T-helper 1 cell treated with Interleukin-12 subunit alpha and Interleukin-12 subunit beta and Interleukin-4 antibody, amounts not matched to agents 30 ng/mL and 1 ng/mL, for 36 hours (primary cell): ENCODE data around the gene CLDND2. TPM values are rescaled to one million over a fixed set of nuclear protein-coding genes. Genes with fewer than 3 reads are reported as not detected.

Experiments used
- intact Hi-C: fragments of 100-400 bp; cut with micrococcal nuclease; formaldehyde crosslinking; loops from one replicate; pipeline ENCODE4 v1.15.1; 2024
- total RNA-seq: library from RNA; stranded (reverse); gene quantifications from 2 replicates; pipeline ENCODE4 v1.2.3, GENCODE V29; 2022

Gene CLDND2
- total RNA-seq, 1 donor from 2014 or later = 6.0 TPM

GRCh38 chr19:51386882-51387520, 18.2 kb upstream of the CLDND2 start:
- intact Hi-C loops = no loop called here

DNA sequence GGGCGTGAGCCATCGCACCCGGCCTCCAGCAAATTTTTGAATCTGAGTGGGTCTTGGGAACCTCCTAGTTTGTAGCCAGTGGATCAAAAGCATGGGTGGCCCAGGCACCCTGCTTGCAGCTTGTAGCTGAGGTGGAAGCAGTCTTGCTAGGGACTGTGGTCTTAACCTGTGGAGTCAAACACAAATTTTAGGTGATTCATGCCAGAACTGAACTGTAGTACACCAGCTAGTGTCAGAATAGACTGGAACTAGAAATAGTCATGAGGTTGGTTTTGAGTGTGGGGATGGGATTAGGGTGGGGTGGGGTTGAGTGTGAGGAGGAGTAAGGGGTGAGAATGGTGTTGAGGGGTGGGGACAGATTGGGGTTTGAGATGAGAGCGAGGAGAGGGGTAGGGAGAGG, 13.2 kb upstream of the CLDND2 start:
- intact Hi-C loops = no loop called here

DNA sequence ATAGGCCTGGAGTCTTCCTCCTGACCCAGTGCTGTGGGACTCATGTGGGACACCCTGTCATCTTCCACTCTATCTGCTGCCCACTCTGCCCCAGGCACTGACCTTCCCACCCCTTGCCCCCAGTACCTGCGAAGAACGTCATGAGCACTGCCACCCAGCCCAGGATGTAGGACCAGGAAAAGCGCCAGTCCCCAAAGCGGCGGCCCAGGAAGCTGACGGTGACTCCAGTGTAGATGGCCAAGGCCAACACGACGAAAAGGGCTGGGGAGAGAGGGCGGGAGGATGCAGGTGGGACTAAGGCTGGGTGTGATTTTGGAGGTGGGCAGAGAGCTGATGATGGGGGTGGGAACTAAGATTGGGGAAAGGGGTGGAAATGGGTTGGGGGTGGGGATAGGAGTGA, 11.6 kb upstream of the CLDND2 start:
- intact Hi-C loops = no loop called here

GRCh38 chr19:51377422-51377821, 8.6 kb upstream of the CLDND2 start:
- intact Hi-C loops = no loop called here

DNA sequence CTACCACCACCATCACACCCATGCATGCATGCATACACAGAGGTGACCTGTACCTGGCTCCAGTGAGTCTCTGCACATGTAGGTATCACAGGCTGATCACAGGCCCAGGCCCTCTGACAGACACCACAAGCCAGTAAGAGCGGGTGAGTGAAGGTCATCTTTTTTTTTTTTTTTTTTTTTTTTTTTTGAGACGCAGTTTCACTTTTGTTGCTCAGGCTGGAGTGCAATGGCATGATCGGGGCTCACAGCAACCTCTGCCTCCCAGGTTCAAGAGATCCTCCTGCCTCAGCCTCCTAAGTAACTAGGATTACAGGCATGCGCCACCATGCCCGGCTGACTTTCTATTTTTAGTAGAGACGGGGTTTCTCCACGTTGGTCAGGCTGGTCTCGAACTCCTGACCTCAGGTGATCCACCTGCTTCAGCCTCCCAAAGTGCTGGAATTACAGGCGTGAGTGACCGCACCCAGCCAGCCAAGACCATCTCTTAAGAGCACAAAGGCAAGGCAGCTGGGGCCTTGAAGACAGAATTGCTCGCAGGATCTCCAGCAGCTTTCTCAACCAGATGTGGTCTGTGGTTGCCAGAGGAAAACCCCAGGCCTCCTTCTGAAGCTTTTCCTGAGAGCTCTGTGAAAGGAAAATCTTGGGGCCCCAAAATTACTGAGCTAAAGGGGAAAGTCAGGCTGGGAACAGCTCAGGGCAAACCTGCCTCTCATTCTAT, 6.9 kb upstream of the CLDND2 start:
- intact Hi-C loops = loop anchor here (1.0 kb wide), 1 partner anchor 19 kb away; no protein-coding TSS in a partner anchor

- intact Hi-C loops = no loop called here
Measured at GRCh38 chr19:51372649-51373504, 4.1 kb upstream of the CLDND2 start, which contains the start of gene NKG7. NKG7 (minus strand) TSS chr19:51372654; CDS start chr19:51372535, 119 bp downstream.

GRCh38 chr19:51372021-51372648, 3.3 kb upstream of the CLDND2 start:
- intact Hi-C loops = no loop called here

- intact Hi-C loops = no loop called here
Measured at GRCh38 chr19:51371186-51371690, 2.4 kb upstream of the CLDND2 start.

- intact Hi-C loops = no loop called here
Measured at GRCh38 chr19:51370230-51370629, 1.4 kb upstream of the CLDND2 start.

DNA sequence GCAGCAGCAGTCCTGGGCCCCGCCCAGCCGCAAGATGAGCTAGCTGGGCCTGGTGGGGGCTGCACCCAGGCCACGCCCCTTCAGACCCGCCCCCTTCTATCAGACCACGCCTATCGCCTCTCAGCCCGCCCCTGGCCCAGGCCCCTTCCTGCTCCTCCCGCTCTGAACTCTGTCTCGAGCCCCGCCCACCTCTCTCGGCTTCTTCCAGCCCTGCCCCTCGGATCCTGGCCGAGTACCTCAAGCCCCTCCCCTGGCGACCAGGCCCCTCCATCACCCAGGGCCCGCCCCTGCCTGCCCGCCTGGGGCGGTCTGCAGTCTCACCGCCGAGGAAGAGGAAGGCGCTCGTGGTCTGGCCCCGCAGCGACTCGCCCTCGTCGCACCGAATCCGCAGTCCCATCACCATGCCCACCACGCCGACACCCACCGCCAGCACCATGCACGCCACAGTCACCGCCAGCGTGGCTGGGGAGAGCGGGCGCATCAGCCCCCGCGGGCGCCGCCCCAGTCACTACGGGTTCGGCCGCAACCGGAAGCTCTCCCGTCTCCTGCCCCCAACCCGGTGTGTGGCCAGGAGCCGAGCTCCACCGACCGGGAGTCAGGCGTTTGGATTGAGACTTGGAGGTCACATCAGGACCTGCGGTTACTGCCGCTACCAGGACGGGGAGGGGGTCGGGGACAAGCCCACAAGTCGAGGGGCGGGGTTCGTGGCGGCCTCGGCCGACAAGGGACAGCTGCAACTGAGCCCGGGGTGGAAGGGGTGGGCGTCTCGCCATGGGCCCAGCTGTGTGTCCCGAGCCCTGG, 1.0 kb downstream of the CLDND2 start:
- intact Hi-C loops = loop anchor here (1.0 to 10.0 kb wide), 6 partner anchors 27 to 1033 kb away; partner anchors contain the start of gene CTU1

DNA sequence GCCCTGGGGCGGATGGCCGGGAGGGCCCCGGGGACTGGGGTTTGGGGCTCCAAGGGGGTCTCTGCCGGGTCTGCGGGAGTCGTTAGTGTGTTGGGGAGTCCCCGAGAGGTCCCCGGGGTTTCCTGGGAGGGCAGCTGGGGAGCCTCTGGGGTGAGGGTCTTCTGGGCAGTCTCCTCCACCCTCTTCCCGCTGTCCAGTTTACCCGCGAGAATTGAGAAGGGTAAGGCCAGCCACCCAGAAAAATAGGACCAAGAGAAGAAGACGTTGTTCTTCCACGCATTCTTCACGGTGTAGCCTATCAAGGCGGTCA, 1.6 kb downstream of the CLDND2 start:
- intact Hi-C loops = loop anchor here (1.0 to 10.0 kb wide), 6 partner anchors 27 to 1032 kb away; partner anchors contain the start of gene CTU1

- intact Hi-C loops = loop anchor here (1.0 to 10.0 kb wide), 8 partner anchors 27 to 1032 kb away; partner anchors contain the start of gene CTU1
Measured at GRCh38 chr19:51366389-51367254, 2.2 kb downstream of the CLDND2 start.

GRCh38 chr19:51365965-51366388, 2.8 kb downstream of the CLDND2 start, which contains the start of gene ETFB:
ETFB (minus strand) TSS chr19:51366388; CDS start chr19:51366326, 62 bp downstream.
- intact Hi-C loops = loop anchor here (1.0 to 10.0 kb wide), 3 partner anchors 41 to 1031 kb away; no protein-coding TSS in a partner anchor

DNA sequence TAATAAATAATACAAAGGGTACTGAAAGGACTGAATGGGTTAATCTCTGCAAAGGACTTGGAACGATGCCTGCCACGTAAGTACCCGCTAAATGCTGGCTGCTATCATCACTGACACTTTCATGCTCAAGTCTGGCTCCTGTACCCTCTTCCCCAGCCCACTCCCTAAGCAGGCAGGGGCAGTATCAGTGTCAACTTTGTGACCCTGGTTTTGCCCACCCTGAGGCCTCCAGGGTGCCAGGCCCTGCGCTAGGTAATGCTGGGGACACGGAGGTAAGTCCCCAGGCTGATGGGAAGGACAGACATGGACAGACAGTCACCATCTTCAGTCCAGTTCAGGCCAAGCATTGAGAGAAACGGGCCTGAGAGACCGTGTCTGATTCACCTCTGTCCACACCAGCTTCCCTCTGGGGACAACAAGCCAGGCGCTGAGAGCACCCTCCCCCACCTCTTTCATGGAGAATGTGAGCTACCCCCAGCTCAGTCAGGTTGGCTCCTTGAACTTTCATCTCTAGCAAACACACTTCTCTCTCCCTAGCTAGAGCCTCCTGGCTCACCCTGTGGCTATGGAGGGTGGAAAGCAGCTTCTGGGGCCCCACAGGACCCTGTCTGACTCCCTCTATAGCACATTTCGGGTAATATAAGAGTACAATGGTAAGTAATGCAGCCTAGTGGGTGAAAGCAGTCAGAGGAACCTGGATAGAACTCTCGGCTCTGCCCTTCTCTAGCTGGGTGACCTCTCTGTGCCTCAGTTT, 3.4 kb downstream of the CLDND2 start:
- intact Hi-C loops = loop anchor here (10.0 kb wide), 1 partner anchor 1031 kb away; no protein-coding TSS in a partner anchor

GRCh38 chr19:51364200-51365106, 4.3 kb downstream of the CLDND2 start:
- intact Hi-C loops = loop anchor here (10.0 kb wide), 1 partner anchor 1030 kb away; no protein-coding TSS in a partner anchor

- intact Hi-C loops = loop anchor here (10.0 kb wide), 1 partner anchor 1026 kb away; no protein-coding TSS in a partner anchor
Measured at GRCh38 chr19:51361239-51361638, 7.6 kb downstream of the CLDND2 start.

- intact Hi-C loops = no loop called here
Measured at GRCh38 chr19:51359294-51359693, 9.5 kb downstream of the CLDND2 start.
